Mesenchymal stem cell (in vitro differentiated cells and primary cell): Measurements from ENCODE around the gene RAB40C.

Experiments
- DNase-seq: peaks from one replicate; pipeline ENCODE4 v3.0.0-alpha.2; 2013
- H2AFZ ChIP-seq: one replicate; pipeline ENCODE4 v1.6.1; 2013; ENCODE audit warnings: low read depth, mild to moderate bottlenecking, control low read depth, inconsistent platforms, low read length, moderate library complexity
- H2AK5ac ChIP-seq: 2 replicates; pipeline ENCODE4 v1.6.1; 2013; ENCODE audit warnings: low read length, moderate library complexity, mild to moderate bottlenecking, inconsistent platforms; ENCODE audit not compliant: severe bottlenecking
- H2BK120ac ChIP-seq: one replicate; pipeline ENCODE4 v1.6.1; 2013; ENCODE audit warnings: low read depth, mild to moderate bottlenecking, inconsistent platforms, low read length, moderate library complexity
- H2BK12ac ChIP-seq, 2 experiments: one replicate each; pipeline ENCODE4 v1.6.1; 2013; ENCODE audit warnings: inconsistent platforms in 2 of 2, low read length in 2 of 2, mild to moderate bottlenecking in 2 of 2, moderate library complexity in 2 of 2, control low read depth in 1 of 2
- H2BK15ac ChIP-seq: one replicate; pipeline ENCODE4 v1.6.1; 2013; ENCODE audit warnings: mild to moderate bottlenecking, low read depth, inconsistent platforms; ENCODE audit not compliant: poor library complexity, severe bottlenecking
- H2BK5ac ChIP-seq: 2 replicates; pipeline ENCODE4 v1.6.1; 2013; ENCODE audit warnings: low read depth, mild to moderate bottlenecking, low read length, control low read depth, inconsistent platforms; ENCODE audit not compliant: poor library complexity, severe bottlenecking
- H3K14ac ChIP-seq, 2 experiments: one replicate each; pipeline ENCODE4 v1.6.1; 2013; ENCODE audit warnings: inconsistent platforms in 2 of 2, low read length in 2 of 2, control low read depth in 1 of 2, mild to moderate bottlenecking in 1 of 2, moderate library complexity in 1 of 2
- H3K18ac ChIP-seq, 2 experiments: one replicate each; pipeline ENCODE4 v1.6.1; 2013; ENCODE audit warnings: inconsistent platforms in 2 of 2, low read length in 2 of 2, control low read depth in 1 of 2, low read depth in 1 of 2, mild to moderate bottlenecking in 1 of 2
- H3K23ac ChIP-seq, 2 experiments: one replicate each; pipeline ENCODE4 v1.6.1; 2013; ENCODE audit warnings: inconsistent platforms in 2 of 2, low read length in 2 of 2, mild to moderate bottlenecking in 2 of 2, moderate library complexity in 2 of 2, control low read depth in 1 of 2
- H3K27ac ChIP-seq: 2 replicates; pipeline ENCODE4 v1.5.1; 2013; ENCODE audit warnings: mild to moderate bottlenecking, moderate library complexity, low read length, control low read depth, inconsistent platforms; ENCODE audit not compliant: poor library complexity, severe bottlenecking
- H3K27me3 ChIP-seq, 2 experiments: 2 replicates each; pipeline versions ENCODE4 v1.6.1 to v1.7.0; 2013; ENCODE audit warnings: low read length in 2 of 2, mild to moderate bottlenecking in 2 of 2, moderate library complexity in 2 of 2, control low read depth in 1 of 2, inconsistent platforms in 1 of 2; ENCODE audit not compliant: control insufficient read depth in 1 of 2, insufficient read depth in 1 of 2
- H3K36me3 ChIP-seq, 2 experiments: 2 replicates each; pipeline versions ENCODE4 v1.6.1 to v1.7.0; 2013; ENCODE audit warnings: low read length in 2 of 2, control low read depth in 1 of 2, inconsistent platforms in 1 of 2, low read depth in 1 of 2, mild to moderate bottlenecking in 1 of 2; ENCODE audit not compliant: insufficient read depth in 2 of 2, control insufficient read depth in 1 of 2
- H3K4ac ChIP-seq, 2 experiments: one replicate each; pipeline ENCODE4 v1.6.1; 2013; ENCODE audit warnings: inconsistent platforms in 2 of 2, low read length in 2 of 2, mild to moderate bottlenecking in 2 of 2, moderate library complexity in 2 of 2, control low read depth in 1 of 2, low read depth in 1 of 2
- H3K4me1 ChIP-seq: 2 replicates; pipeline ENCODE4 v1.6.1; 2013; ENCODE audit warnings: low read depth, low read length, control low read depth; ENCODE audit not compliant: control insufficient read depth, insufficient read depth
- H3K4me2 ChIP-seq: 2 replicates; pipeline ENCODE4 v1.6.1; 2013; ENCODE audit warnings: low read length, mild to moderate bottlenecking, inconsistent platforms; ENCODE audit not compliant: poor library complexity, severe bottlenecking
- H3K4me3 ChIP-seq, 2 experiments: 2 replicates each; pipeline versions ENCODE4 v1.5.1 to v1.7.0; 2013; ENCODE audit warnings: low read length in 2 of 2, mild to moderate bottlenecking in 2 of 2, control low read depth in 1 of 2, low read depth in 1 of 2; ENCODE audit not compliant: insufficient read depth in 1 of 2
- H3K79me1 ChIP-seq: replicated peaks from 2 replicates; pipeline ENCODE4 v1.6.1; 2013; ENCODE audit warnings: mild to moderate bottlenecking, control low read depth, low read length, inconsistent platforms; ENCODE audit not compliant: poor library complexity, severe bottlenecking
- H3K9ac ChIP-seq: 2 replicates; pipeline ENCODE4 v1.7.0; 2013; ENCODE audit warnings: mild to moderate bottlenecking, low read length, moderate library complexity
- H3K9me3 ChIP-seq: 2 replicates; pipeline ENCODE4 v1.7.0; 2013; ENCODE audit warnings: mild to moderate bottlenecking, low read length; ENCODE audit not compliant: control insufficient read depth
- H4K8ac ChIP-seq: one replicate; pipeline ENCODE4 v1.6.1; 2013; ENCODE audit warnings: inconsistent platforms, mild to moderate bottlenecking, low read length, moderate library complexity
- H4K91ac ChIP-seq: one replicate; pipeline ENCODE4 v1.6.1; 2013; ENCODE audit warnings: mild to moderate bottlenecking, low read length, inconsistent platforms
- WGBS: methylation state at CpG from one replicate; pipeline ENCODE4 v1.1.7; 2013; ENCODE audit warnings: mixed read lengths; 5-methylcytosine and 5-hydroxymethylcytosine counted together

The RAB40C gene

GRCh38 chr16:671353-672131, 81.7 kb downstream of the RAB40C start:
- Histone ChIP-seq H3K27ac (no peak overlapping the region), H2BK120ac (no peak overlapping the region), H3K4ac (no peak overlapping the region), H4K8ac (no peak overlapping the region), H3K4me2 (no peak overlapping the region), H3K9ac (no peak overlapping the region), H2BK5ac (no peak overlapping the region), H2AK5ac (no peak overlapping the region), H3K36me3 (peaks cover 41 to 62% of the 10 kb centered on the region in 2 experiments), H3K9me3 (no peaks in the 10 kb centered on the region), H3K18ac (no peak overlapping the region), H2BK15ac (no peak overlapping the region), H3K79me1 (peaks cover 23% of the 10 kb centered on the region), H3K4me1 (peaks cover 39% of the 10 kb centered on the region), H4K91ac (no peak overlapping the region), H2BK12ac (no peak overlapping the region), H3K23ac (no peak overlapping the region), H2AFZ (no peak overlapping the region), H3K4me3 (no peak overlapping the region), H3K14ac (no peak overlapping the region), H3K27me3 (no peaks in the 10 kb centered on the region)
- no peak for DNase-seq
- 96% methylated on average over 40 of the region's 40 CpGs for WGBS

- 98% methylated on average over 19 of the region's 19 CpGs for WGBS
- no peaks in the 10 kb centered on the region for H3K9me3 ChIP-seq
Measured at GRCh38 chr16:672371-672770, 82.5 kb downstream of the RAB40C start.

GRCh38 chr16:672851-673250, 83.0 kb downstream of the RAB40C start:
- Histone ChIP-seq H2BK5ac (no peak overlapping the region), H4K8ac (no peak overlapping the region), H2BK12ac (no peak overlapping the region), H3K79me1 (peaks cover 23% of the 10 kb centered on the region), H3K4ac (no peak overlapping the region), H2AK5ac (no peak overlapping the region), H3K27ac (no peak overlapping the region), H3K36me3 (peaks cover 41 to 70% of the 10 kb centered on the region in 2 experiments), H3K4me2 (no peak overlapping the region), H2BK120ac (no peak overlapping the region), H4K91ac (peak overlapping the region; percentile 46), H2AFZ (no peak overlapping the region), H3K18ac (no peak overlapping the region), H3K4me3 (no peak overlapping the region), H2BK15ac (no peak overlapping the region), H3K14ac (no peak overlapping the region), H3K23ac (no peak overlapping the region), H3K4me1 (peaks cover 37% of the 10 kb centered on the region), H3K27me3 (no peaks in the 10 kb centered on the region), H3K9ac (no peak overlapping the region), H3K9me3 (no peaks in the 10 kb centered on the region)
- 95% methylated on average over 21 of the region's 21 CpGs for WGBS
- no peak for DNase-seq

More at GRCh38 chr16:672371-672770, 82.5 kb downstream of the RAB40C start:
- Histone ChIP-seq H3K4me1 (peaks cover 40% of the 10 kb centered on the region), H3K4me3 (no peak overlapping the region), H3K36me3 (peaks cover 41 to 65% of the 10 kb centered on the region in 2 experiments), H3K79me1 (peaks cover 23% of the 10 kb centered on the region), H3K14ac (no peak overlapping the region), H3K9ac (no peak overlapping the region), H3K27ac (no peak overlapping the region), H2BK5ac (no peak overlapping the region), H4K8ac (no peak overlapping the region), H4K91ac (peak overlapping the region; percentile 46), H2BK120ac (no peak overlapping the region), H3K27me3 (no peaks in the 10 kb centered on the region), H3K23ac (no peak overlapping the region), H3K18ac (no peak overlapping the region), H3K4me2 (no peak overlapping the region), H3K4ac (no peak overlapping the region), H2BK12ac (no peak overlapping the region), H2AFZ (no peak overlapping the region), H2BK15ac (no peak overlapping the region), H2AK5ac (no peak overlapping the region)
- DNase-seq, result no peak

DNA sequence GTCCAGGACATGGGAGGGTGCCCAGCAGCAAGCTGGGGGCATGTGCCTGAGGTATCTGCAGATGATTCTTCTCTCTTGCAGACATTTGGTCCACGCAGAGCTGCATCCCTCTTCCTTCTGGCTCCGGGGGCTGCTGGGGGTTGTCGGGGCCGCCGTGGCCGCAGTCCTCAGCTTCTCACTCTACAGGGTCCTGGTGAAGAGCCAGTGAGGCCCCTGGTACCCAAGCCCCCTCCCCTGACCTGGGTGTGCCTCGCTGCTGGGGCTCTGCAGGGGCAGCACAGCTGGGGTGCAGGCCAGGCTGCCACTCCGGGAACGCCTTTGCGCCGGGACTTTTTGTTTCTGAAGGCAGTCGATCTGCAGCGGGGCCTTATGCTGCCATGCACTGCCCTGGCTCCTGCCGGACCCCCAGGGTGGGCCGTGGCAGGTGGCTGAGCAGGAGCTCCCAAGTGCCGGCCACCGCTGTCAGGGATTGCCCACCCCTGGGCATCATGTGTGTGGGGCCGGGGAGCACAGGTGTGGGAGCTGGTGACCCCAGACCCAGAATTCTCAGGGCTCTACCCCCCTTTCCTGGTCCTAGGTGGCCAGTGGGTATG, 83.6 kb downstream of the RAB40C start:
- Histone ChIP-seq H3K4me3 (no peak overlapping the region), H2BK5ac (no peak overlapping the region), H3K79me1 (peaks cover 23% of the 10 kb centered on the region), H3K27me3 (no peaks in the 10 kb centered on the region), H3K36me3 (peaks cover 41 to 74% of the 10 kb centered on the region in 2 experiments), H4K8ac (no peak overlapping the region), H3K14ac (no peak overlapping the region), H4K91ac (no peak overlapping the region), H3K4ac (no peak overlapping the region), H3K9ac (no peak overlapping the region), H2BK12ac (no peak overlapping the region), H2AFZ (no peak overlapping the region), H3K4me1 (peaks cover 41% of the 10 kb centered on the region), H2BK15ac (peak overlapping the region; percentile 8), H2BK120ac (no peak overlapping the region), H3K9me3 (no peaks in the 10 kb centered on the region), H3K18ac (no peak overlapping the region), H3K23ac (no peak overlapping the region), H3K27ac (no peak overlapping the region), H3K4me2 (no peak overlapping the region), H2AK5ac (no peak overlapping the region)
- WGBS, result 97% methylated on average over 17 of the region's 18 CpGs
- DNase-seq, result no peak
